IPS-11a (cell line): ENCODE data around the gene TACC3.
A peak's percentile ranks its signal among the peaks of the same experiment; 100 is the strongest.
"Not testable (repeated sequence)": the region's sequence is repeated elsewhere in the genome, so short reads cannot be mapped to it uniquely, and the experiment has no call there.

ENCODE experiments used
- H3K4me3 ChIP-seq: one replicate; pipeline ENCODE4 v1.5.1; 2013; ENCODE audit warnings: low read depth, low read length, control low read depth

Gene TACC3

GRCh38 chr4:1701671-1702070 is 19.6 kb upstream of the TACC3 start:
- H3K4me3 ChIP-seq, result not testable (repeated sequence)

- H3K4me3 ChIP-seq, result no peak overlapping the region
Measured at GRCh38 chr4:1703867-1704266, 17.5 kb upstream of the TACC3 start.

GRCh38 chr4:1705732-1706131 is 15.6 kb upstream of the TACC3 start:
- H3K4me3 ChIP-seq, result no peak overlapping the region

- H3K4me3 ChIP-seq, result no peak overlapping the region
Measured at GRCh38 chr4:1706358-1706757, 15.0 kb upstream of the TACC3 start.

GRCh38 chr4:1708581-1708980 is 12.7 kb upstream of the TACC3 start:
- no peak overlapping the region for H3K4me3 ChIP-seq

GRCh38 chr4:1711055-1711570 is 10.2 kb upstream of the TACC3 start:
- peak overlapping the region; percentile 78 for H3K4me3 ChIP-seq

- peak overlapping the region; percentile 78 for H3K4me3 ChIP-seq
Measured at GRCh38 chr4:1711571-1712215, 9.6 kb upstream of the TACC3 start.

- H3K4me3 ChIP-seq, result peak within 1 kb of the TSS; percentile 78
Measured at GRCh38 chr4:1712216-1713002, 8.9 kb upstream of the TACC3 start, which contains the start of gene SLBP. SLBP (minus strand) TSS chr4:1712319; CDS start chr4:1712188, 131 bp downstream.

- peak overlapping the region; percentile 78 for H3K4me3 ChIP-seq
Measured at GRCh38 chr4:1713003-1713851, 8.1 kb upstream of the TACC3 start.

GRCh38 chr4:1714303-1715001 is 6.9 kb upstream of the TACC3 start:
- H3K4me3 ChIP-seq, result no peak overlapping the region

- no peak overlapping the region for H3K4me3 ChIP-seq
Measured at GRCh38 chr4:1715002-1715758, 6.1 kb upstream of the TACC3 start.

- H3K4me3 ChIP-seq, result no peak overlapping the region
Measured at GRCh38 chr4:1716065-1716945, 5.0 kb upstream of the TACC3 start.

- no peak overlapping the region for H3K4me3 ChIP-seq
Measured at GRCh38 chr4:1717129-1718094, 3.9 kb upstream of the TACC3 start.

GRCh38 chr4:1718095-1718850 is 3.0 kb upstream of the TACC3 start:
- no peak overlapping the region for H3K4me3 ChIP-seq

GRCh38 chr4:1720163-1720983 is 948 bp upstream of the TACC3 start:
- H3K4me3 ChIP-seq, result peak overlapping the region; percentile 83
